Measurements from ENCODE around the gene GTF3C2. TPM values are rescaled to one million over a fixed set of nuclear protein-coding genes. Genes with fewer than 3 reads are reported as not detected.

Gene GTF3C2
- total and polyA plus RNA-seq, 9 of the 15 experiments (the other 6 are each of a cell fraction or from before 2014, with no cell fraction given): 35.5 to 96.8 (median 53.0) TPM

DNA sequence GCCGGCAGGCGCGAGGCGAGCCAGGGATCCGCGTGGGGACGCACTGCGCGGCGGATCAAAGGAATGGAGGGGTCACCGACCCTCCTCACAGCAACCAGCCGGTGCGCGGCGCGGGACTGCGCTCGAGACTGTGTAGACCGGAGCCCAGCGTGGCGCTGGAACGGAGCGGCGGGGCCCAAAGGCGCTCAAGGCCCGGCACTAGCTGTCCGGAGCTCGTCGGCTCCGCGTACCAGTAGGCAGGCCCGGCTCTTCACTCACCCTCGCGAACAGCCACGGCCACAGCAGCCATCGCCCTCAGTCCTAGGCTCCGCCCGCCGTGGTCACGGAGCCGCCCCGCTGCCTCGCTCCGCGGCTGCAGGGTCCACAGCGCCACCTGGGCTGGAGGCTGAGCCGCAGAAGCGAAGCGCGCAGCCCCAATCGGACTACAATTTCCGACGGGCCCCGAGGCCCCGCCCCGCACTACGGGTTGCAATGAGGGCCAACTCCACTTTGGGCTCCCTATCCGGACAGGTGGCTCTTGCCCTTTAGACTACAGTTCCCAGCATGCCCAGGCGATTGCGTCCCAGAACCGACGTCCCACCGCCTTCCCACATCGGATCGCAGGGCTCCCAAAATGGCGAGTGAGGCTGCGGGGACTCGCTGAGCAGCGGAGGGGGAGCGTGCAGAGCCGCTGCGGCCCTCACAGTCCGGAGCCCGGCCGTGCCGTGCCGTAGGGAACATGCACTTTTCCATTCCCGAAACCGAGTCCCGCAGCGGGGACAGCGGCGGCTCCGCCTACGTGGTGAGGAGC is 13.7 kb upstream of the GTF3C2 start, which contains the start of the genes EIF2B4 and SNX17 (continued):
- TF ChIP-seq, protein P1, sequence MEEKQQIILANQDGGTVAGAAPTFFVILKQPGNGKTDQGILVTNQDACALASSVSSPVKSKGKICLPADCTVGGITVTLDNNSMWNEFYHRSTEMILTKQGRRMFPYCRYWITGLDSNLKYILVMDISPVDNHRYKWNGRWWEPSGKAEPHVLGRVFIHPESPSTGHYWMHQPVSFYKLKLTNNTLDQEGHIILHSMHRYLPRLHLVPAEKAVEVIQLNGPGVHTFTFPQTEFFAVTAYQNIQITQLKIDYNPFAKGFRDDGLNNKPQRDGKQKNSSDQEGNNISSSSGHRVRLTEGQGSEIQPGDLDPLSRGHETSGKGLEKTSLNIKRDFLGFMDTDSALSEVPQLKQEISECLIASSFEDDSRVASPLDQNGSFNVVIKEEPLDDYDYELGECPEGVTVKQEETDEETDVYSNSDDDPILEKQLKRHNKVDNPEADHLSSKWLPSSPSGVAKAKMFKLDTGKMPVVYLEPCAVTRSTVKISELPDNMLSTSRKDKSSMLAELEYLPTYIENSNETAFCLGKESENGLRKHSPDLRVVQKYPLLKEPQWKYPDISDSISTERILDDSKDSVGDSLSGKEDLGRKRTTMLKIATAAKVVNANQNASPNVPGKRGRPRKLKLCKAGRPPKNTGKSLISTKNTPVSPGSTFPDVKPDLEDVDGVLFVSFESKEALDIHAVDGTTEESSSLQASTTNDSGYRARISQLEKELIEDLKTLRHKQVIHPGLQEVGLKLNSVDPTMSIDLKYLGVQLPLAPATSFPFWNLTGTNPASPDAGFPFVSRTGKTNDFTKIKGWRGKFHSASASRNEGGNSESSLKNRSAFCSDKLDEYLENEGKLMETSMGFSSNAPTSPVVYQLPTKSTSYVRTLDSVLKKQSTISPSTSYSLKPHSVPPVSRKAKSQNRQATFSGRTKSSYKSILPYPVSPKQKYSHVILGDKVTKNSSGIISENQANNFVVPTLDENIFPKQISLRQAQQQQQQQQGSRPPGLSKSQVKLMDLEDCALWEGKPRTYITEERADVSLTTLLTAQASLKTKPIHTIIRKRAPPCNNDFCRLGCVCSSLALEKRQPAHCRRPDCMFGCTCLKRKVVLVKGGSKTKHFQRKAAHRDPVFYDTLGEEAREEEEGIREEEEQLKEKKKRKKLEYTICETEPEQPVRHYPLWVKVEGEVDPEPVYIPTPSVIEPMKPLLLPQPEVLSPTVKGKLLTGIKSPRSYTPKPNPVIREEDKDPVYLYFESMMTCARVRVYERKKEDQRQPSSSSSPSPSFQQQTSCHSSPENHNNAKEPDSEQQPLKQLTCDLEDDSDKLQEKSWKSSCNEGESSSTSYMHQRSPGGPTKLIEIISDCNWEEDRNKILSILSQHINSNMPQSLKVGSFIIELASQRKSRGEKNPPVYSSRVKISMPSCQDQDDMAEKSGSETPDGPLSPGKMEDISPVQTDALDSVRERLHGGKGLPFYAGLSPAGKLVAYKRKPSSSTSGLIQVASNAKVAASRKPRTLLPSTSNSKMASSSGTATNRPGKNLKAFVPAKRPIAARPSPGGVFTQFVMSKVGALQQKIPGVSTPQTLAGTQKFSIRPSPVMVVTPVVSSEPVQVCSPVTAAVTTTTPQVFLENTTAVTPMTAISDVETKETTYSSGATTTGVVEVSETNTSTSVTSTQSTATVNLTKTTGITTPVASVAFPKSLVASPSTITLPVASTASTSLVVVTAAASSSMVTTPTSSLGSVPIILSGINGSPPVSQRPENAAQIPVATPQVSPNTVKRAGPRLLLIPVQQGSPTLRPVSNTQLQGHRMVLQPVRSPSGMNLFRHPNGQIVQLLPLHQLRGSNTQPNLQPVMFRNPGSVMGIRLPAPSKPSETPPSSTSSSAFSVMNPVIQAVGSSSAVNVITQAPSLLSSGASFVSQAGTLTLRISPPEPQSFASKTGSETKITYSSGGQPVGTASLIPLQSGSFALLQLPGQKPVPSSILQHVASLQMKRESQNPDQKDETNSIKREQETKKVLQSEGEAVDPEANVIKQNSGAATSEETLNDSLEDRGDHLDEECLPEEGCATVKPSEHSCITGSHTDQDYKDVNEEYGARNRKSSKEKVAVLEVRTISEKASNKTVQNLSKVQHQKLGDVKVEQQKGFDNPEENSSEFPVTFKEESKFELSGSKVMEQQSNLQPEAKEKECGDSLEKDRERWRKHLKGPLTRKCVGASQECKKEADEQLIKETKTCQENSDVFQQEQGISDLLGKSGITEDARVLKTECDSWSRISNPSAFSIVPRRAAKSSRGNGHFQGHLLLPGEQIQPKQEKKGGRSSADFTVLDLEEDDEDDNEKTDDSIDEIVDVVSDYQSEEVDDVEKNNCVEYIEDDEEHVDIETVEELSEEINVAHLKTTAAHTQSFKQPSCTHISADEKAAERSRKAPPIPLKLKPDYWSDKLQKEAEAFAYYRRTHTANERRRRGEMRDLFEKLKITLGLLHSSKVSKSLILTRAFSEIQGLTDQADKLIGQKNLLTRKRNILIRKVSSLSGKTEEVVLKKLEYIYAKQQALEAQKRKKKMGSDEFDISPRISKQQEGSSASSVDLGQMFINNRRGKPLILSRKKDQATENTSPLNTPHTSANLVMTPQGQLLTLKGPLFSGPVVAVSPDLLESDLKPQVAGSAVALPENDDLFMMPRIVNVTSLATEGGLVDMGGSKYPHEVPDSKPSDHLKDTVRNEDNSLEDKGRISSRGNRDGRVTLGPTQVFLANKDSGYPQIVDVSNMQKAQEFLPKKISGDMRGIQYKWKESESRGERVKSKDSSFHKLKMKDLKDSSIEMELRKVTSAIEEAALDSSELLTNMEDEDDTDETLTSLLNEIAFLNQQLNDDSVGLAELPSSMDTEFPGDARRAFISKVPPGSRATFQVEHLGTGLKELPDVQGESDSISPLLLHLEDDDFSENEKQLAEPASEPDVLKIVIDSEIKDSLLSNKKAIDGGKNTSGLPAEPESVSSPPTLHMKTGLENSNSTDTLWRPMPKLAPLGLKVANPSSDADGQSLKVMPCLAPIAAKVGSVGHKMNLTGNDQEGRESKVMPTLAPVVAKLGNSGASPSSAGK (IDR thresholded peaks at IDR 0.05): no peak
- TF ChIP-seq CEBPZ (IDR thresholded peaks at IDR 0.05; ENCODE audit: borderline replicate concordance, low read depth, low read length): no peak
- no peak; the same call in 1 of the 2 replicates for TF ChIP-seq DPF2 (IDR thresholded peaks at IDR 0.05)
- peak in 1 of 2 experiments; percentile 88; a peak in 2 of 4 replicates for TF ChIP-seq ZNF639 (CRISPR knock-in tag; conservative IDR thresholded peaks at IDR 0.05 in 1 of 2, IDR thresholded peaks at IDR 0.05 in 1 of 2)
- TF ChIP-seq LARP7 (IDR thresholded peaks at IDR 0.05): peak; percentile 70; the same call in 1 of the 2 replicates
- TF ChIP-seq PURB (CRISPR knock-in tag; IDR thresholded peaks at IDR 0.05; ENCODE audit: low read depth): no peak
- TF ChIP-seq PYGO2 (tag; IDR thresholded peaks at IDR 0.05): no peak
- 0 out of 2 replicates have a peak, but pooled peaks have one; percentile 27 for TF ChIP-seq LEF1 (IDR thresholded peaks at IDR 0.05)
- no peak for TF ChIP-seq ASH1L (IDR thresholded peaks at IDR 0.05; ENCODE audit: borderline replicate concordance, low read depth, partially characterized antibody)
- peak; percentile 55; the same call in 1 of the 2 replicates for TF ChIP-seq TGIF2 (CRISPR knock-in tag; IDR thresholded peaks at IDR 0.05)
